GM18508 (cell line): ENCODE data around the gene RDH8.
"Not testable (repeated sequence)": the region's sequence is repeated elsewhere in the genome, so short reads cannot be mapped to it uniquely, and the experiment has no call there.

Source experiments
- ATAC-seq: cut with Tn5 transposase; IDR thresholded peaks from one replicate; pipeline ENCODE4 v1.9.1; 2021; ENCODE audit warnings: moderate number of reproducible peaks; ENCODE audit not compliant: insufficient read depth, unreplicated experiment

RDH8 gene

DNA sequence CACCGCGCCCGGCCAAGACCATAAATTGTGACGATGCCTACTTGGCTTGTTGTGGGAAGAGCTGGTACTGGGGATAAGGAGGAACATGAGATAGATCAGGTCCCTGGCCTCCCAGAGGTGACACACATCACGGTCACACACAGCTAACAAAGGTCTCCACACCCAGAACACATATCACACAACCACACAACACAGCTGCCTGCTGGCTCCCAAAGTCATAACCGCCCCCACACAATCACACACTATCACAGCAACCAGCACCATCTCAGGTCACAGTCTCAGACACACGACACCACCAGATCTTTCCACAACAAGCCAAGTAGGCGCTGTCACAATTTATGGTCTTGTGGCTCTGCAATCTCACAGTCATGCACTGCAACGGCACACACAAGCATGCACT is 8.7 kb upstream of the RDH8 start:
- no peak for ATAC-seq

- ATAC-seq = no peak
Observed at GRCh38 chr19:10005632-10006334, 7.5 kb upstream of the RDH8 start.

DNA sequence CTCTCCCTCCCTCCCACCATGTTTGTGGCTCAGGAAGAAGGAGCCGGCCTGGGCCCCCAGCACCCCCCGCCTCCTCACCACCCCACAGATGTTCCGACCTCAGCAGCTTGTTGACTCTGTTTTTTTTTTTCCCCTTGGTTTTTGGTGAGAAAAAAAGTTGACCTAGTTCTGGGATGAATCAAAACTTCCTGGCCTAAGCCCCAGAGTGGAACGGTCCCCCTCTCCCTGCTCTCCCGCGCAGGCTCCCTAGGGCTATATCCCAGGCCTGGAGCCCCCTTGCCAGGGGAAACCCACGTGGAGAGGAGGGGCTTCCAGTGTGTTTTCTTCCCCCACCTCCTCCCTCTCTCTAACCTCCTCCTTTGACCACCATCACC is 7.0 kb upstream of the RDH8 start:
- ATAC-seq = no peak

GRCh38 chr19:10006752-10007323 is 6.4 kb upstream of the RDH8 start:
- ATAC-seq = no peak

DNA sequence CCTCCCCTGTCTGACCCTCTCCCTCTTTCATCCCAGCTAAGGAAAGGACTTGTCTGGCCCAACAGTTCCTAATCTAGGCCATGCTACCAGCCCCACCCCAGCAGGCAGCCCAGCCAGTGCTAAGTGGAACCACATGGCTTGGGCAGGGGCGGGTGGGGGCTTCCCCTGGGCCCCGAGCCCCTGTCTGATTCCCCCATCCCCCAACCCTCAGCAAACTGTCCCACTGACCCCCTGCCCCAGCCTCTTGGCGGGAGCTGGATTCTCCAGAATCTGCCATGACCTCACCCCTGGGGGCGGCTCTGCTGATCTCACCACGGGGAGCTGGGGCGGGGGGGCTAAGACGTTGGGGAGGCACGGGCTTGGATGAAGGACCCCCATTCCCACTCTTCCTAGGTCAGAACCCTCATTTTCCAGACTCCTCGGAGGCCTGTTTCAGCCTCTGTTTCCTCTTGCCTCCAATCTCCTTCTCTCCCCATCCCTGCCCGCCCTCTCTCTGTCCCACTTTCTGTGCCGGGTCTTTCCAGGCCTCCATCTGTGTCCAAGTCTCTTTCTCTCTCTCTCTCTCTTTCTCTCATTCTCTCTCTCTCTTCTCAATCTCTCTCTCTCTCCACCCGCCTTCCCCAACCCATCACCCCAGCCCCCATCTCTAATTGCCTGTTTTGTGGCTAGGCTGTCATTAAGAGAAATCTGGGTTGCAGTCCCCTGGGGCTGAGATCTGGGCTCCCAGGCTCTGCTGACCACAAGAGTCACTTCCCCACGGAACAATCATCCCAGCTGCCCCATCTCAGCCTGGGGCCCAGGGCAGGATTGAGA is 5.7 kb upstream of the RDH8 start:
- ATAC-seq = no peak

DNA sequence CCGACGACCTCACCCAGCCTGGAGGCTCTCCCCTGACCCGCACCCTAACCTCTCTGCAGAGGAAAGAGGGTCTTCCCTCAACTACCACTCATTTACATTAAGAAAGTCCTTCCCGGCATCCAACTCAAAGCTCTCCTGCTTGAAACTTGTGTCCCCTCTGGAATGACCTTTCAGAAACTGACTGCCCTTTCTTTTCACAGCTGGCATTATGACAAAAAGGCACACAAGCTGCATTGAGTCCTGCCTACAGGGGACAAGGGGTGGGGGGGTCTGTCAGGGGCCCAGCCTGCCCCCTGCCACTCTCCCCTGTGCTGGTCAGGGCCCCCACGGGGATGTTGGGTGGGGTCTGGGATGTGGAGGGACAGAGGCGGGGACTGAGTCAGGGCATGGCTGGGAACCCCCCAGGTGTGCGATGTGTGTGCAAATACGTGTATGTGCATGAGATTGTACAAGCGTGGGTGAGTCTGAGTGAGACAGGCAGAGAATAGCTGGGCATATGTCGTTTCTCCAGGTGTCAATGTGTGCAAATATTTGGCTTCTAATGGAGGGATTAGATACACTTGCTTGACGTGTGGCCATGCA is 5.0 kb upstream of the RDH8 start:
- no peak for ATAC-seq

DNA sequence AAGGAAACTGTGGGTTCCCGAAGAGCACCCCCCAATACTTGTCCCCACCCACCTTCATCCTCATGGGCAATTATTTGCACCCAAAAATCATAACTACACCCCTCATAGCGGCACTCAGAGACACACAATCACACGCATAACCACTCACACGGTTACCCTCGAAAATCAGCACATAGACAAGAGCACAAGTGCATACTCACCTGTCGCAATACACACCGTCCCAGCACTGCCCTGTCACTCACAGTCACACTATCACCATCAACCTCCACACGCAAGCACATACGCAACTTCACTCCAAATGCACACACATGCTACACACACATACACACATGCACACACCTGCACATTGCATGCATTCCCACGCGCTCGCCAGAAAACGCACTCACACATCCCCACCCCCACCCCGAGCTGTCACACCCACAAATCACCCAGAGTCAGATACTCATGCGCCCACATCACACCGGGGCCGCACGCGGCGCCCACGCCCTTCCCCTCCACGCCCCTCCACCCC is 3.5 kb upstream of the RDH8 start:
- ATAC-seq = no peak

- ATAC-seq = no peak
Observed at GRCh38 chr19:10010247-10010691, 3.0 kb upstream of the RDH8 start, which contains the start of gene COL5A3. Gene COL5A3 (minus strand): TSS chr19:10010504. CDS start chr19:10010385, 119 bp downstream.

GRCh38 chr19:10010939-10011338 is 2.3 kb upstream of the RDH8 start:
- no peak for ATAC-seq

- ATAC-seq = no peak
Observed at GRCh38 chr19:10011974-10012373, 1.3 kb upstream of the RDH8 start.

DNA sequence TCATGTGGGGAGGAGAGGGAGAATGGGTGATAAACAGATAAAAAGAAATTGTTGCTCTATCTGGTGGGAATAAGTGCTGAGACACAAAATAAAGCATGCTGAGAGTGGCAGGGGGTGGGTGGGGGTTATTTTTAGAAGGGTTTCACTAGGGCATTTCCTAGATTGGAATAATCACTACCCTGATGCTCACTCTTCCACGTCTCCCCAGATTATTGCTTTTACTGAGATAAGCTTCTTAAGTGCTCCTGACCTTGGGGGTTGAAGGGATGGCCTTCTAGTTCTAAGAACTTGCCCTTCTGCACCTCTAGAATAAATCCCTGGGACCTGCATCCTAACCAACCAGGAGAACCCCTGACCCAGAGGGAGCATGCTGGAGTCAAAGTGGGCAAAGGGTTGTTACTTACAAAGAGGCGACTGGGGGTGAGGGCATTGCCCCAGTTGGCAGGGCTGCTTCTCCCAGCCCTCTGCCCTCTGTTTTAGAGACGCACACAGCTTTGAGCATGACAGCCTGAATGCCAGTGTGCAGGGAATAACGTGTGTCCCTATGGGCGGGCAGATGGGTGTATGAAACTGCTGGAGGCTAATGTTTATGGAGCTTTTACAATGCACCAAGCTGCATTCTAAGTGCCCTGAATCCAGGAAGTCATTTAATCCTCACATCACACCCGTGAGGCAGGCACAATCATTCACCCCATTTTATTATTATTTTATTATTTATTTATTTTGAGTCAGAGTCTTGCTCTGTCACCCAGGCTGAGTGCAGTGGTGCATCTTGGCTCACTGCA is 743 bp downstream of the RDH8 start:
- ATAC-seq = no peak

DNA sequence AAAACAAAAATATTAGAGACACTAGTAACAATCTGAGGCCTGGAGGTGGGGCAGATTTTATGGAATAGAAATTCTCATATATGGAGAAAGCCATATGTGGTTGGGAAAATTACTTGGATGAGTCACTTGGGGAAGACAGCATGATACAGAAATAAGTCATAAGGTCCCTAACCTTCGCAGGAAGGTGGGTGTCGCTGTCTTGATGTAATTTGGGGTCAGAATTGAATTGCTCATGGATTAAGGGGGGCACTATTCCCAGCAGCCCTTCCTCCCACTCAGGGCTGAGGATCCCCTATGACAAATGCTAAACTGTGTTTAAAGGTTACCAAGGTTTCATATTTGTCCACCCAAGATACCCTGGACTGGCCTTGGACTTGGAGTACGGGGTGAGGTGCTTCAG is 5.0 kb downstream of the RDH8 start:
- ATAC-seq = no peak

DNA sequence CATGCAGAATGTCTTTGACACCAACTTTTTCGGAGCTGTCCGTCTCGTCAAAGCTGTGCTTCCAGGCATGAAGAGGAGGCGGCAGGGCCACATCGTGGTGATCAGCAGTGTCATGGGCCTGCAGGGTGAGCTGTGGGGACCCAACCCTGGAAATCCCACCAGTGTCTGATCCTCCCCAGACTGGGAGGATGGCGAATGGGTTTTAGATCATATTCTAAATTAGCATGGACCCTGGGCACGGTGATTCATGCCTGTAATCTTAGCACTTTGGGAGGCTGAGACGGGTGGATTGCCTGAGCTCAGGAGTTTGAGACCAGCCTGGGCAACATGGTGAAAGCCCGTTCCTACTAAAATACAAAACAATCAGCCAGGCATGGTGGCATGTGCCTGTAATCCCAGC is 5.5 kb downstream of the RDH8 start:
- ATAC-seq = no peak

- no peak for ATAC-seq
Observed at GRCh38 chr19:10019246-10019645, 6.0 kb downstream of the RDH8 start.

DNA sequence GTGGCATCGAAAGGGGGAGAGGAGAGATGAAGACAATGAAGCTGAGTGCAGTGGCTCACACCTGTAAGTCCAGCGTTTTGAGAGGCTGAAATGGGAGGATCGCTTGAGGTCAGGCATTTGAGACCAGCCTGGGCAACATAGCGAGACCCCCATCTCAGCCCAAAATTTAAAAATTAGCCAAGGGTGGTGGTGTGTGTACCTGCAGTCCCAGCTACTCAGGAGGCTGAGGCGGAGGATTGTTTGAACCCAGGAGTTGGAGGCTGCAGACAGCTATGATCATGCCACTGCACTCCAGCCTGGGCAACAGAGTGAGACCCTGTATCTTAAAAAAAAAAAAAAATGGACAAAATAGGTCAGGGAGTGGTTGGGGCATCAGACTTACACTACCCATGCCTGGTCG is 7.6 kb downstream of the RDH8 start:
- no peak for ATAC-seq

- ATAC-seq = no peak
Observed at GRCh38 chr19:10021446-10021845, 8.2 kb downstream of the RDH8 start.

DNA sequence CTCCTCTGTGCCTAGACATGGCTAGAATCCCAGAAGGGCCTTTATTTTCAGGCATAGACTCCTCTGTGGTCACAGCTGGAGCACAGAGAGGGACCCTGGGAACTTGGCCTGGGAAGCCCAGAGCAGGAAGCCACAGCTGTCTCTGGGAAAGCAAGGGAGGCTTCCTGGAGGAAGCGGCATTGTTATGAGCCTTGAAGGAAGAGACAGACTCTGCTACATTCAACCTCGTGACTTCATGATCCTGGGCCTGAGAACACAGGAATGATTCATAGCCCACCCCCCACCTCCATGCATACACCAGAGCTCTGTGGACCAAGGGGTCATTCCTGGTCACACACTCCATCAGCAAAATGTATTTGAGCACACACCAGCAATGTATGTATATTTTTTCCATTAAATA is 8.6 kb downstream of the RDH8 start:
- no peak for ATAC-seq

DNA sequence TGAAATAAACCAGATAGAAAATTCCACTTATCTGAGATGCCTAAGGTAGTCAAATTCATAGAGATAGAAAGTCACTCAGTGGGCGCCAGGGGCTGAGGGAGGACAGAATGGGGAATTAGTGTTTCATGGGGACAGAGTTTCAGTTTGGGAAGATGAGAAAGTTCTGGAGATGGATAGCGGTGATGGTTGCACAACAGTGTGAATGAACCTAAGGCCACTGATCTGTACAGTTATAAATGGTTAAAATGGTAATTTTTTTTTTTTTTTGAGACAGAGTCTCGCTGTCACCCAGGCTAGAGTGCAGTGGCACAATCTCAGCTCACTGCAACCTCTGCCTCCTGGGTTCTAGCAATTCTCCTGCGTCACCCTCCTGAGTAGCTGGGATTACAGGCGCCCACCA is 9.8 kb downstream of the RDH8 start:
- not testable (repeated sequence) for ATAC-seq

GRCh38 chr19:10026744-10027143 is 13.5 kb downstream of the RDH8 start:
- no peak for ATAC-seq
